ENCODE data around the gene CRB2.

GRCh38 chr9:123406016-123406415 lies 50.0 kb downstream of the CRB2 start:
- TF ChIP-seq, protein P1, sequence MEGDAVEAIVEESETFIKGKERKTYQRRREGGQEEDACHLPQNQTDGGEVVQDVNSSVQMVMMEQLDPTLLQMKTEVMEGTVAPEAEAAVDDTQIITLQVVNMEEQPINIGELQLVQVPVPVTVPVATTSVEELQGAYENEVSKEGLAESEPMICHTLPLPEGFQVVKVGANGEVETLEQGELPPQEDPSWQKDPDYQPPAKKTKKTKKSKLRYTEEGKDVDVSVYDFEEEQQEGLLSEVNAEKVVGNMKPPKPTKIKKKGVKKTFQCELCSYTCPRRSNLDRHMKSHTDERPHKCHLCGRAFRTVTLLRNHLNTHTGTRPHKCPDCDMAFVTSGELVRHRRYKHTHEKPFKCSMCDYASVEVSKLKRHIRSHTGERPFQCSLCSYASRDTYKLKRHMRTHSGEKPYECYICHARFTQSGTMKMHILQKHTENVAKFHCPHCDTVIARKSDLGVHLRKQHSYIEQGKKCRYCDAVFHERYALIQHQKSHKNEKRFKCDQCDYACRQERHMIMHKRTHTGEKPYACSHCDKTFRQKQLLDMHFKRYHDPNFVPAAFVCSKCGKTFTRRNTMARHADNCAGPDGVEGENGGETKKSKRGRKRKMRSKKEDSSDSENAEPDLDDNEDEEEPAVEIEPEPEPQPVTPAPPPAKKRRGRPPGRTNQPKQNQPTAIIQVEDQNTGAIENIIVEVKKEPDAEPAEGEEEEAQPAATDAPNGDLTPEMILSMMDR (conservative IDR thresholded peaks at IDR 0.05 in 1 of 2, IDR thresholded peaks at IDR 0.05 in 1 of 2; ENCODE audit: low read depth in 1 of 2, low read length in 2 of 2) = no peak
- no peak for TF ChIP-seq EZH2 (IDR thresholded peaks at IDR 0.05; ENCODE audit: low read length, missing control alignments)

All from fibroblast of lung (primary cell).